Measurements from ENCODE around the gene MAFG. TPM values are rescaled to one million over a fixed set of nuclear protein-coding genes. Genes with fewer than 3 reads are reported as not detected.
A peak's percentile ranks its signal among the peaks of the same experiment; 100 is the strongest.

The MAFG gene
- total and polyA plus RNA-seq, 3 donors from 2014 or later = 21.8 to 36.9 (median 31.7) TPM

DNA sequence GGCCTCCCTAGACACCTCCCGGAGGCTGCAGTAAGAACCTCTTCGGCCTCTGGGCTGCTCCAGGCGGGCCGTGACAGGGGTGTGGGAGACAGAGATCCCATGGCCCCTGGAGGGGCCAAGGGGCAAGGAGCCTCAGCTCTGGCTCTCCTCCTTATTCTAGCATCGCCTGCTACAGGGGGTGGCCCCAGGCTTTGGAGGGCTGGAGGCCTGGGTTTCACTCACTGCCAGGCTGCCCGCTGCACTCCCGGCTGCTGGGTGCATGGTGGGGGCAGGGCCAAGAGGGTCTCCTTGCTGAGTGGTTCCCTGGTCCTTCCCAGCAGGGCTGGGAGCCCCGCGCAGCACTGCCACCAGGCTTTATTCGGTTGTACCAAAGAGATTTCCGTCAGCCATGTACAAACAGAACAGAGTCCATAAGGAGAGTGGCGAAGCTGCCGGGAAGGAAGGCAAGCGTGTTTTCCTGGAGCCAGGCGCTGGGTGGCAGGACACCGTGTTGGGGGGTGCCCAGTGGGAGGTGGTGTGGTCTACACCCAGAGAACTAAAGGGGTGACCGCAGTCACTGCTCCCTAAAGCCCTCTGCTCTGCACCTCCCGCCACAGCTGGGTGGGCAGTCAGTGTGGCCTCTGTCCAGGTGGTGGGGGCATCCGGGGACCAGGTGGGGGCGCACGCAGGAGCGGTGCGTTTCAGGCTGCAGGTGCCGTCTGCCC, 23.5 kb downstream of the MAFG start:
- Histone ChIP-seq H3K9me3 (no peaks in the 10 kb centered on the region), H3K27me3 (no peaks in the 10 kb centered on the region), H3K27ac (no peak overlapping the region), H3K4me3 (no peak overlapping the region), H3K4me1 (peaks cover 6% of the 10 kb centered on the region), H3K36me3 (ENCODE audit: low read depth, missing control alignments) (no peaks in the 10 kb centered on the region)
- no peak for TF ChIP-seq POLR2A (IDR thresholded peaks at IDR 0.05)
- TF ChIP-seq, protein P1, sequence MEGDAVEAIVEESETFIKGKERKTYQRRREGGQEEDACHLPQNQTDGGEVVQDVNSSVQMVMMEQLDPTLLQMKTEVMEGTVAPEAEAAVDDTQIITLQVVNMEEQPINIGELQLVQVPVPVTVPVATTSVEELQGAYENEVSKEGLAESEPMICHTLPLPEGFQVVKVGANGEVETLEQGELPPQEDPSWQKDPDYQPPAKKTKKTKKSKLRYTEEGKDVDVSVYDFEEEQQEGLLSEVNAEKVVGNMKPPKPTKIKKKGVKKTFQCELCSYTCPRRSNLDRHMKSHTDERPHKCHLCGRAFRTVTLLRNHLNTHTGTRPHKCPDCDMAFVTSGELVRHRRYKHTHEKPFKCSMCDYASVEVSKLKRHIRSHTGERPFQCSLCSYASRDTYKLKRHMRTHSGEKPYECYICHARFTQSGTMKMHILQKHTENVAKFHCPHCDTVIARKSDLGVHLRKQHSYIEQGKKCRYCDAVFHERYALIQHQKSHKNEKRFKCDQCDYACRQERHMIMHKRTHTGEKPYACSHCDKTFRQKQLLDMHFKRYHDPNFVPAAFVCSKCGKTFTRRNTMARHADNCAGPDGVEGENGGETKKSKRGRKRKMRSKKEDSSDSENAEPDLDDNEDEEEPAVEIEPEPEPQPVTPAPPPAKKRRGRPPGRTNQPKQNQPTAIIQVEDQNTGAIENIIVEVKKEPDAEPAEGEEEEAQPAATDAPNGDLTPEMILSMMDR (IDR thresholded peaks at IDR 0.05) = no peak
- WGBS, 2 donors = 92 to 93% methylated on average over 18 to 24 of the region's 24 CpGs
- intact Hi-C loops (cut with DNase I; ENCODE audit: low total_unique reads) = no loop called here
- no peak for DNase-seq

DNA sequence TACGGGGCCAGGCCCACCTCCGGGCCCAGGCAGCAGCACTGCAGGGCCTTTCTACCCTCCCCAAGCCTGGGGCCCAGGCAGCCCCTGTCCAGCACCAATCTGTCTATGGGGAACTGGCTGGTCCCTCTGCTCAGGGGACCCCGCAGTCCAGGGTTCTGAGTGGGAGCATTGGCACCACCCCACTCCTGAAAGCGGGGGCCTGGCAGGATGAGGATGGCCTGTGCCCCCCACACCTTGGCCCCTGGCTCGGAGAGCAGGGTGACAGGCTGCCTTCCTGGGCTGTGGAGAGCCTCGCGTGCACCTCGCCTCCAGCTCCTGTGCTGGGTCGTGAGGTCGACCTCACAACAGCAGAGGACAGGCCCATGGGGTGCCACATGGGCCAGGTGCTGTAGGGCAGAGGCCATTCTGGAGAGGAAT, 24.1 kb downstream of the MAFG start:
- Histone ChIP-seq H3K27ac (no peak overlapping the region), H3K4me3 (no peak overlapping the region), H3K36me3 (ENCODE audit: low read depth, missing control alignments) (no peaks in the 10 kb centered on the region), H3K9me3 (no peaks in the 10 kb centered on the region), H3K4me1 (peaks cover 6% of the 10 kb centered on the region), H3K27me3 (no peaks in the 10 kb centered on the region)
- TF ChIP-seq, protein P1 (IDR thresholded peaks at IDR 0.05) = no peak
- no peak for TF ChIP-seq POLR2A (IDR thresholded peaks at IDR 0.05)
- intact Hi-C loops (cut with DNase I; ENCODE audit: low total_unique reads) = no loop called here
- DNase-seq = no peak
- WGBS, 2 donors = 88 to 89% methylated on average over 3 to 10 of the region's 10 CpGs

DNA sequence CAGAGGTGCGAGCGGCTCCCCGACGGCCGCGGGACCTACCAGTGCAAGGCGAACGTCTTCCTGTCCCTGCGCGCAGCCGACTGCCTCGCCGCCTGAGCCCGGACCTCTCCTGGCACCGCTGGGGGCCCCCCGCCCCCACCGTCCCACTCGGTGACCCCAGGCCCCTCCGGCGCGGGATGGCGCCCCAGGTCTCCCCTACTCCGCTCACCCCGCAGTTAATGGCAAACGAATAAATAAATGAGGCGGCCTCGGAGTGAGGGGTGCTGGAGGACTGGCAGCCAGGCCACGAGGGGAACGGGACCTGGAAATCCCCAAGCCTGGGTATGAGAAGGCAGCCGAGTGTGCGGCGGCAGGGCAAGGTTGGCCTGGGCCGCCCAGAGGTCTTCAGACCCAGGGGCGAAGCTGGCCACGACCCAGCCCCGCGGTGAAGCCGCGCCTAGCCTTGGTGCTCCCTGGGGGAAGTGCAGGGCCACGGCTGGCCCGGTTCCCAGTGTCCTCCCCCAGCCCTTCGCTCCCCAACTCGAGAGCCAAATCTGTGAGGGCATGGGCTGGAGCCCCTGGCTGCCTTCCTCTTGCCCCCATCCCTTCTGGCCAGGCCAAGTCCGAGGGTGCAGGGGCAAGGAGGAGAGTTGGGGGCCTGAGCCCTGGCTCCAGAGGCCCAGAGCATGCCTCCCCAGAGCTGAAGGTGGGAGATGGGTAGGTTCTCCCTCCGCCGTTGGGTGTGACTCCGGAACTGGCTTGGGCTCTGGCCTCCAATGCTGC, 24.7 kb downstream of the MAFG start:
- no peak for DNase-seq
- H3K27me3 ChIP-seq = no peaks in the 10 kb centered on the region
- peaks cover 6% of the 10 kb centered on the region for H3K4me1 ChIP-seq
- peak overlapping the region; percentile 26 to 36 for H3K4me3 ChIP-seq
- H3K9me3 ChIP-seq = no peaks in the 10 kb centered on the region
- intact Hi-C loops (cut with DNase I; ENCODE audit: low total_unique reads) = no loop called here
- no peak overlapping the region for H3K27ac ChIP-seq
- 43 to 63% methylated on average over 8 to 40 of the region's 47 CpGs for WGBS, 2 donors
- TF ChIP-seq POLR2A (IDR thresholded peaks at IDR 0.05) = no peak
- TF ChIP-seq, protein P1 (IDR thresholded peaks at IDR 0.05) = no peak
- H3K36me3 ChIP-seq (ENCODE audit: low read depth, missing control alignments) = no peaks in the 10 kb centered on the region

DNA sequence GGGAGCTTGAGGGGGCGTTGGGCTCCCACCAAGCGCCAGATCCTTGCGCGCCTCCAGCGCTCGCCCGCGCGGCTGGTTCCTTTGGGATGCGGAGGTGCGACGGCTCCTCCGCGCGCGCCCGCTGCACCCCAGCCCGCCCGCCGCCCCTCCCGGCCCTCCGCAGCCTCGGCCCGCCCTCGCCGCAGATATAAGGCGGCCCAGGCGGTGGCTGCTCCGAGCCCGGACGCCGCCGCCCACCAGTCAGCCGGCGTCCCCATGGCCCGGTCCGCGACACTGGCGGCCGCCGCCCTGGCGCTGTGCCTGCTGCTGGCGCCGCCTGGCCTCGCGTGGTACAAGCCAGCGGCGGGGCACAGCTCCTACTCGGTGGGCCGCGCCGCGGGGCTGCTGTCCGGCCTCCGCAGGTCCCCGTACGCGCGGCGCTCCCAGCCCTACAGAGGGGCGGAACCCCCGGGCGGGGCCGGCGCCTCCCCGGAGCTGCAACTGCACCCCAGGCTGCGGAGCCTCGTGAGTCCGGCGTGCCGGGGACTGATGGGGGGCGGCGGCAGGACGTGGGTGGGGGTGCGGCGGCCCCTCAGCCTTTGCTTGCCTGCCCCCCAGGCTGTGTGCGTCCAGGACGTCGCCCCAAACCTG, 25.4 kb downstream of the MAFG start, which contains the start of gene NPB:
NPB (plus strand) TSS at position 216 of the 630 bp plus-strand sequence; CDS start at position 256, 40 bp downstream.
- H3K4me1 ChIP-seq = peaks cover 6% of the 10 kb centered on the region
- intact Hi-C loops (cut with DNase I; ENCODE audit: low total_unique reads) = no loop called here
- WGBS, 2 donors = 5% methylated on average over 10 of the region's 79 CpGs; no CpG with 5 or more reads in 1 of the 2 donors
- TF ChIP-seq, protein P1 (IDR thresholded peaks at IDR 0.05) = no peak
- TF ChIP-seq POLR2A (IDR thresholded peaks at IDR 0.05) = no peak
- H3K27ac ChIP-seq = no peak within 1 kb of the TSS
- no peaks in the 10 kb centered on the region for H3K9me3 ChIP-seq
- no peaks in the 10 kb centered on the region for H3K27me3 ChIP-seq
- H3K4me3 ChIP-seq = peak within 1 kb of the TSS; percentile 26 to 36
- no peak for DNase-seq
- no peaks in the 10 kb centered on the region for H3K36me3 ChIP-seq (ENCODE audit: low read depth, missing control alignments)
